Stomach (tissue), 19 donors: ENCODE data around the gene NCKAP5L. TPM values are rescaled to one million over a fixed set of nuclear protein-coding genes. Genes with fewer than 3 reads are reported as not detected.

Experiments used
- DNase-seq, 2 donors: peaks; one replicate each; pipeline versions ENCODE4 v3.0.0 to v3.0.0-alpha.2; 2013 to 2019
- H3K27ac ChIP-seq, 5 donors: fragments of 200-600 bp in 4 of 5; sonication (generic) in 4 of 5; one replicate each; pipeline ENCODE4 v1.5.1; 2013 to 2019; ENCODE audit warnings: mild to moderate bottlenecking in 1 of 5, moderate library complexity in 1 of 5
- H3K27me3 ChIP-seq, 3 donors: fragments of 200-600 bp; sonication (generic); one replicate each; pipeline ENCODE4 v1.5.1; 2017 to 2019; ENCODE audit warnings: mixed run types in 1 of 3
- H3K36me3 ChIP-seq, 4 donors: fragments of 200-600 bp; sonication (generic); 1 replicate in 3 of 4; 2 replicates in 1 of 4; pipeline ENCODE4 v1.5.1; 2016 to 2019
- H3K4me1 ChIP-seq, 4 donors: fragments of 200-600 bp; sonication (generic); one replicate each; pipeline ENCODE4 v1.5.1; 2016 to 2019
- H3K4me3 ChIP-seq, 4 donors: fragments of 200-600 bp; sonication (generic) in 3 of 4; one replicate each; pipeline ENCODE4 v1.5.1; 2016 to 2019; ENCODE audit warnings: mild to moderate bottlenecking in 1 of 4
- H3K9me3 ChIP-seq, 4 donors: fragments of 200-600 bp; sonication (generic); one replicate each; pipeline ENCODE4 v1.5.1; 2016 to 2019
- EP300 ChIP-seq: sonication (generic); formaldehyde crosslinking; IDR thresholded peaks from one replicate; pipeline ENCODE4 v1.6.1; 2017; ENCODE audit warnings: antibody characterized with exemption
- POLR2A ChIP-seq, 4 donors: fragments of 450-650 bp; IDR thresholded peaks; one replicate each; pipeline ENCODE4 v1.6.1; 2016; ENCODE audit warnings: antibody characterized with exemption in 4 of 4, control low read depth in 2 of 4, mild to moderate bottlenecking in 1 of 4, moderate library complexity in 1 of 4
- POLR2AphosphoS5 ChIP-seq, 3 donors: sonication (generic); formaldehyde crosslinking; IDR thresholded peaks; one replicate each; pipeline ENCODE4 v1.6.1; 2016; ENCODE audit warnings: antibody characterized with exemption in 3 of 3
- WGBS, 5 donors: extraction: QIAGEN DNeasy Blood & Tissue Kit in 3 of 5; methylation state at CpG; one replicate each; pipeline versions ENCODE4 v1.1.5 to v1.1.7; 2013 to 2018; 5-methylcytosine and 5-hydroxymethylcytosine counted together
- intact Hi-C: fragments of 100-400 bp; cut with DNase I; formaldehyde crosslinking; loops from one replicate; pipeline ENCODE4 v1.15.1; 2023; ENCODE audit warnings: low total_unique reads
- long read RNA-seq, 10 donors: transcript quantifications; one replicate each; lab custom pipeline, GENCODE V29; 2026
- polyA plus RNA-seq, 3 donors: library from polyadenylated mRNA; stranded (reverse); fragments of 200-250 nt; gene quantifications; one replicate each; pipeline ENCODE4 v1.2.3, GENCODE V29; 2013
- total RNA-seq, 5 donors: library from RNA; depleted of rRNA; stranded (reverse); fragments of >200 nt; gene quantifications; one replicate each; pipeline versions ENCODE4 v1.1.0 to v1.2.3, GENCODE V29; 2014 to 2016
- TF ChIP-seq, protein P1 (sequence below), 7 experiments: fragments of 450-650 bp in 4 of 7; fragments of 200-600 bp in 3 of 7; sonication (generic) in 3 of 7; IDR thresholded peaks; one replicate each; pipeline ENCODE4 v1.5.1; 2016 to 2019; ENCODE audit warnings: antibody characterized with exemption in 7 of 7, control low read depth in 2 of 7, mild to moderate bottlenecking in 1 of 7
- donor health status: healthy with polysubstance abuse.
- donor health status: Bipolar disorder and iron deficiency.
- donor health status: healthy.

Gene NCKAP5L, protein sequence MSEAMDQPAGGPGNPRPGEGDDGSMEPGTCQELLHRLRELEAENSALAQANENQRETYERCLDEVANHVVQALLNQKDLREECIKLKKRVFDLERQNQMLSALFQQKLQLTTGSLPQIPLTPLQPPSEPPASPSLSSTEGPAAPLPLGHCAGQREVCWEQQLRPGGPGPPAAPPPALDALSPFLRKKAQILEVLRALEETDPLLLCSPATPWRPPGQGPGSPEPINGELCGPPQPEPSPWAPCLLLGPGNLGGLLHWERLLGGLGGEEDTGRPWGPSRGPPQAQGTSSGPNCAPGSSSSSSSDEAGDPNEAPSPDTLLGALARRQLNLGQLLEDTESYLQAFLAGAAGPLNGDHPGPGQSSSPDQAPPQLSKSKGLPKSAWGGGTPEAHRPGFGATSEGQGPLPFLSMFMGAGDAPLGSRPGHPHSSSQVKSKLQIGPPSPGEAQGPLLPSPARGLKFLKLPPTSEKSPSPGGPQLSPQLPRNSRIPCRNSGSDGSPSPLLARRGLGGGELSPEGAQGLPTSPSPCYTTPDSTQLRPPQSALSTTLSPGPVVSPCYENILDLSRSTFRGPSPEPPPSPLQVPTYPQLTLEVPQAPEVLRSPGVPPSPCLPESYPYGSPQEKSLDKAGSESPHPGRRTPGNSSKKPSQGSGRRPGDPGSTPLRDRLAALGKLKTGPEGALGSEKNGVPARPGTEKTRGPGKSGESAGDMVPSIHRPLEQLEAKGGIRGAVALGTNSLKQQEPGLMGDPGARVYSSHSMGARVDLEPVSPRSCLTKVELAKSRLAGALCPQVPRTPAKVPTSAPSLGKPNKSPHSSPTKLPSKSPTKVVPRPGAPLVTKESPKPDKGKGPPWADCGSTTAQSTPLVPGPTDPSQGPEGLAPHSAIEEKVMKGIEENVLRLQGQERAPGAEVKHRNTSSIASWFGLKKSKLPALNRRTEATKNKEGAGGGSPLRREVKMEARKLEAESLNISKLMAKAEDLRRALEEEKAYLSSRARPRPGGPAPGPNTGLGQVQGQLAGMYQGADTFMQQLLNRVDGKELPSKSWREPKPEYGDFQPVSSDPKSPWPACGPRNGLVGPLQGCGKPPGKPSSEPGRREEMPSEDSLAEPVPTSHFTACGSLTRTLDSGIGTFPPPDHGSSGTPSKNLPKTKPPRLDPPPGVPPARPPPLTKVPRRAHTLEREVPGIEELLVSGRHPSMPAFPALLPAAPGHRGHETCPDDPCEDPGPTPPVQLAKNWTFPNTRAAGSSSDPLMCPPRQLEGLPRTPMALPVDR (N-terminal part only)
- total RNA-seq (10 to 100 TPM in 2 of 5 donors, 1 to 10 TPM in 3; 4.9 to 16.5 (median 8.3) TPM), polyA plus RNA-seq (1 to 10 TPM; 3.5 to 9.7 (median 4.1) TPM)
- long read RNA-seq, donor 1, full-length matches to known transcripts, result 1 of 1 reads
- long read RNA-seq, donor 1, partial matches to known transcripts, result 0 of 1 reads
- long read RNA-seq, donor 1, other reads (novel, unspliced or antisense), result 0 of 1 reads
- long read RNA-seq, donor 2, full-length matches to known transcripts, result 3 of 3 reads
- long read RNA-seq, donor 2, partial matches to known transcripts, result 0 of 3 reads
- long read RNA-seq, donor 2, other reads (novel, unspliced or antisense), result 0 of 3 reads
- long read RNA-seq, donor 3, full-length matches to known transcripts, result 1 of 1 reads
- long read RNA-seq, donor 3, partial matches to known transcripts, result 0 of 1 reads
- long read RNA-seq, donor 3, other reads (novel, unspliced or antisense), result 0 of 1 reads
- long read RNA-seq, donor 4, result 0 reads
- long read RNA-seq, donor 5, full-length matches to known transcripts, result 5 of 15 reads
- long read RNA-seq, donor 5, partial matches to known transcripts, result 10 of 15 reads
- long read RNA-seq, donor 5, other reads (novel, unspliced or antisense), result 0 of 15 reads
- long read RNA-seq, donor 6, full-length matches to known transcripts, result 5 of 5 reads
- long read RNA-seq, donor 6, partial matches to known transcripts, result 0 of 5 reads
- long read RNA-seq, donor 6, other reads (novel, unspliced or antisense), result 0 of 5 reads
- long read RNA-seq, donor 7, full-length matches to known transcripts, result 1 of 12 reads
- long read RNA-seq, donor 7, partial matches to known transcripts, result 11 of 12 reads
- long read RNA-seq, donor 7, other reads (novel, unspliced or antisense), result 0 of 12 reads
- long read RNA-seq, donor 8, partial matches to known transcripts, result 5 of 6 reads
- long read RNA-seq, donor 8, other reads (novel, unspliced or antisense), result 0 of 6 reads
- long read RNA-seq, donor 9, full-length matches to known transcripts, result 2 of 2 reads
- long read RNA-seq, donor 9, partial matches to known transcripts, result 0 of 2 reads
- long read RNA-seq, donor 9, other reads (novel, unspliced or antisense), result 0 of 2 reads
- long read RNA-seq, donor 10, result 0 reads

DNA sequence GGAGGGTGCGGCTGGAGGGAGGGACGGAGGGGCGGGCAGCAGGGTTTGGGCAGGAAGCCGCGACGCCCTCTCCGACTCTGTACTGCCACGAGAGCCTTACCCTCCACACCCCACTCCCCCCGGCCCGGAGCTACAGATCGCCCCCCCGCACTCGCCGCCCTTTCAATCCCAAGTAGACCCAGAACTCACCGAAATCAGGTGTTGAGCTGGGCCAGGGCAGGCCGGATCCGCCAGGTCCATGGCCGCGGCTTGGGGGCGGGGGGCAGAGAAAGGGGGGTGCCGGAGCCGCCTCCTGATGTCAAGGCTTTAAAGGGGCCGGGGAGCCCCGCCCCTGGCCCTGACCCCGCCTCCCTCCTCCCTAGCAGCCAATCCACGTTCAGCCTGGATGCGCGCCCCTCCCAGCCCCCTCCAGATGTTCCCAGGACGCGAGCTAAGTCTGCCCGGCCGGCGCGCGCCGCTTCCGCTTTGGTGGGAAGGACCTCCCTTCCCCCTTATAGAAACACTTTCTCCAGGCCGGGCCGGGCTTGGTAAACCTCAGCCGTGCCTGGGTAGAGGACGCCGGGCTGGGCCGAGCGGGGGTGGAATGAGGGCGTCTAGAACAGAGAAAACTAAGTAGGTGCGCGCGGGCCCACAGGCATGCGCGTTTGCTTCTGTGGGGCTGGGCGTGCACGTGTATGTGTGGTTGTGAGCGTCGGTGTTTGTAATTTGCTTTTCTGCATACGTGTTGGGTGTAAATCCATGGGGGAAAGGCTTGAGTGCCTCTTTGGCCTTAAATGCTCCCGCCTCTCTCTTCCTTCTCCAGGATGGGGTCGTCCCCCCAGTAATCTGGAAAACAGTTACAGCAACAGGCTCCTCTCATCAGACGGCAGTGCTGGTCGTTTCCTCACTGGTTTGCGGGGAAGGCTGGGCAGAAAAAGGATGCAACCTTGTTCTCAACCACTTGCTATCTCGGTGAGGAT is at the start of gene NCKAP5L:
TSS of gene NCKAP5L (minus strand) at position 281 of the 959 bp plus-strand sequence. CDS start 24,369 bp downstream, outside the sequence.
- peaks cover 34 to 54% (median 43%) of the 10 kb centered on the region in 4 donors for H3K4me1 ChIP-seq
- peak within 1 kb of the TSS; percentile 83 to 94 (median 93) for H3K27ac ChIP-seq
- WGBS, 5 donors, result 0 to 1% (median 0%) methylated on average over 37 to 61 of the region's 61 CpGs
- no peaks in the 10 kb centered on the region for H3K9me3 ChIP-seq
- TF ChIP-seq POLR2AphosphoS5 (IDR thresholded peaks at IDR 0.05), result peak; percentile 54 to 90 (median 86)
- TF ChIP-seq POLR2A (IDR thresholded peaks at IDR 0.05), result no peak
- TF ChIP-seq, protein P1, sequence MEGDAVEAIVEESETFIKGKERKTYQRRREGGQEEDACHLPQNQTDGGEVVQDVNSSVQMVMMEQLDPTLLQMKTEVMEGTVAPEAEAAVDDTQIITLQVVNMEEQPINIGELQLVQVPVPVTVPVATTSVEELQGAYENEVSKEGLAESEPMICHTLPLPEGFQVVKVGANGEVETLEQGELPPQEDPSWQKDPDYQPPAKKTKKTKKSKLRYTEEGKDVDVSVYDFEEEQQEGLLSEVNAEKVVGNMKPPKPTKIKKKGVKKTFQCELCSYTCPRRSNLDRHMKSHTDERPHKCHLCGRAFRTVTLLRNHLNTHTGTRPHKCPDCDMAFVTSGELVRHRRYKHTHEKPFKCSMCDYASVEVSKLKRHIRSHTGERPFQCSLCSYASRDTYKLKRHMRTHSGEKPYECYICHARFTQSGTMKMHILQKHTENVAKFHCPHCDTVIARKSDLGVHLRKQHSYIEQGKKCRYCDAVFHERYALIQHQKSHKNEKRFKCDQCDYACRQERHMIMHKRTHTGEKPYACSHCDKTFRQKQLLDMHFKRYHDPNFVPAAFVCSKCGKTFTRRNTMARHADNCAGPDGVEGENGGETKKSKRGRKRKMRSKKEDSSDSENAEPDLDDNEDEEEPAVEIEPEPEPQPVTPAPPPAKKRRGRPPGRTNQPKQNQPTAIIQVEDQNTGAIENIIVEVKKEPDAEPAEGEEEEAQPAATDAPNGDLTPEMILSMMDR (IDR thresholded peaks at IDR 0.05), result no peak
- TF ChIP-seq EP300, result no peak
- H3K4me3 ChIP-seq, result peak within 1 kb of the TSS; percentile 92 to 98 (median 94)
- H3K36me3 ChIP-seq, result peaks cover 0 to under 1% (median 0%) of the 10 kb centered on the region in 4 donors
- peak; percentile 96 to 98 for DNase-seq
- no peaks in the 10 kb centered on the region for H3K27me3 ChIP-seq
- intact Hi-C loops, result no loop called here

DNA sequence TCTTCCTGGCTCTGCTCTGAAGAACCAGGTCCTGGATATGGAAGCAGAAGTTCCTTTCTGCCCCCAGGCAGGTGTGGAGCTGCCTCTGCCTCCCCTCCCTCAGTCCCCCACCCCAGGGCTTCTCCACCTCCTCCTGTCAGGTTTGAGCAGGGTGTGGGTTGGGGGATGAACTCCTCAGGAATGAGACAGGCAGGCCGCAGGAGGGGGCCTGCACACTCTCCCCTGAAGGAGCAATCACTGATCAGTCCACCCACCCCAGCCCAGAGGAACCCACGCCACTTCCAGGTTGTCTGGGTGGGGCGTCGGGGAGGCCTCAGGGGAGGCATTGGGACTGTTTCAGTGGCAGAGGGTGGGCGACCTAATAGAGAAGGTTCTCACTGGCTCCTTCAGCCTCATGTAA is 48.9 kb upstream of the NCKAP5L start:
- intact Hi-C loops, result no loop called here
- H3K27ac ChIP-seq, result no peak overlapping the region
- no peak overlapping the region for H3K4me3 ChIP-seq
- DNase-seq, result no peak
- TF ChIP-seq POLR2AphosphoS5 (IDR thresholded peaks at IDR 0.05), result no peak
- TF ChIP-seq POLR2A (IDR thresholded peaks at IDR 0.05), result no peak
- TF ChIP-seq, protein P1 (IDR thresholded peaks at IDR 0.05), result no peak
- TF ChIP-seq EP300, result no peak
- H3K9me3 ChIP-seq, result no peaks in the 10 kb centered on the region
- no peaks in the 10 kb centered on the region for H3K36me3 ChIP-seq
- 57 to 82% (median 68%) methylated on average over 4 to 5 of the region's 5 CpGs for WGBS, 5 donors
- no peaks in the 10 kb centered on the region for H3K27me3 ChIP-seq
- no peaks in the 10 kb centered on the region for H3K4me1 ChIP-seq
